SK-N-SH (cell line): ENCODE measurements around the gene TYW1. TPM values are rescaled to one million over a fixed set of nuclear protein-coding genes. Genes with fewer than 3 reads are reported as not detected.
"Not testable (repeated sequence)": the region's sequence is repeated elsewhere in the genome, so short reads cannot be mapped to it uniquely, and the experiment has no call there.

ENCODE experiments used
- CTCF ChIA-PET: fragments of 300-600, 350-600 bp; formaldehyde crosslinking; extraction: SDS; loops from one replicate; lab custom pipeline; 2021; lab: Yijun Ruan, JAX
- POLR2A ChIA-PET: fragments of 350-600 bp; sonication (Branson Sonifier 250); formaldehyde crosslinking; extraction: SDS; loops from one replicate; lab custom pipeline; 2020; ENCODE audit warnings: antibody characterized with exemption, inconsistent platforms; lab: Yijun Ruan, JAX
- DNase-seq: peaks from one replicate; pipeline ENCODE4 v3.0.0; 2012
- H2AFZ ChIP-seq: fragments of 200-600 bp; sonication (generic); 2 replicates; pipeline ENCODE4 v1.8.1; 2016; ENCODE audit warnings: antibody characterized with exemption, mild to moderate bottlenecking, low read depth
- H3F3A ChIP-seq: fragments of 200-600 bp; sonication (generic); replicated peaks from 2 replicates; pipeline ENCODE3; 2016; ENCODE audit warnings: antibody characterized with exemption, mild to moderate bottlenecking; ENCODE audit not compliant: insufficient read depth
- H3K27ac ChIP-seq, 2 experiments: fragments of 200-500 bp in 1 of 2; fragments of 200-600 bp in 1 of 2; sonication (Bioruptor generic) in 1 of 2; sonication (generic), shearing (Covaris generic) in 1 of 2; 2 replicates each; pipeline versions ENCODE4 v1.5.1 to v1.6.1; 2014 to 2016; ENCODE audit warnings: low read depth in 2 of 2, inconsistent platforms in 1 of 2, low read length in 1 of 2, mild to moderate bottlenecking in 1 of 2, mixed read lengths in 1 of 2
- H3K27me3 ChIP-seq: fragments of 200-600 bp; sonication (generic), shearing (Covaris generic); 2 replicates; pipeline ENCODE4 v1.6.1; 2016; ENCODE audit warnings: mixed run types; ENCODE audit not compliant: insufficient read depth
- H3K36me3 ChIP-seq, 2 experiments: fragments of 200-500 bp in 1 of 2; fragments of 200-600 bp in 1 of 2; sonication (Bioruptor generic) in 1 of 2; sonication (generic) in 1 of 2; replicated peaks in 1 of 2; 2 replicates each; pipeline versions ENCODE3 to v1.5.1; 2014 to 2016; ENCODE audit warnings: low read length in 1 of 2, mild to moderate bottlenecking in 1 of 2; ENCODE audit not compliant: insufficient read depth in 2 of 2, control insufficient read depth in 1 of 2
- H3K4me1 ChIP-seq, 2 experiments: fragments of 200-500 bp in 1 of 2; fragments of 200-600 bp in 1 of 2; sonication (Bioruptor generic) in 1 of 2; sonication (generic), shearing (Covaris generic) in 1 of 2; 2 replicates each; pipeline versions ENCODE4 v1.5.1 to v1.6.1; 2014 to 2016; ENCODE audit warnings: low read depth in 1 of 2, low read length in 1 of 2, mixed run types in 1 of 2; ENCODE audit not compliant: insufficient read depth in 2 of 2, control insufficient read depth in 1 of 2
- H3K4me2 ChIP-seq: fragments of 200-600 bp; sonication (generic), shearing (Covaris generic); 2 replicates; pipeline ENCODE4 v1.6.1; 2017; ENCODE audit warnings: mixed run types
- H3K4me3 ChIP-seq, 2 experiments: fragments of 200-500 bp in 1 of 2; fragments of 200-600 bp in 1 of 2; sonication (Bioruptor generic) in 1 of 2; sonication (generic), shearing (Covaris generic) in 1 of 2; 2 replicates each; pipeline versions ENCODE4 v1.5.1 to v1.8.1; 2014 to 2016; ENCODE audit warnings: low read depth in 2 of 2, inconsistent platforms in 1 of 2, low read length in 1 of 2, mild to moderate bottlenecking in 1 of 2, mixed read lengths in 1 of 2, moderate library complexity in 1 of 2
- H3K79me2 ChIP-seq: fragments of 200-600 bp; sonication (generic); 2 replicates; pipeline ENCODE4 v1.8.1; 2017; ENCODE audit warnings: mild to moderate bottlenecking; ENCODE audit not compliant: insufficient read depth
- H3K9ac ChIP-seq: fragments of 200-600 bp; sonication (generic); 2 replicates; pipeline ENCODE4 v1.6.1; 2017; ENCODE audit warnings: mixed run types
- H3K9me2 ChIP-seq: fragments of 200-600 bp; sonication (generic); 2 replicates; pipeline ENCODE4 v1.6.1; 2017; ENCODE audit warnings: mixed run types
- H3K9me3 ChIP-seq: fragments of 200-600 bp; sonication (generic); 2 replicates; pipeline ENCODE4 v1.6.1; 2017; ENCODE audit warnings: mixed run types, mild to moderate bottlenecking, moderate library complexity
- H4K20me1 ChIP-seq: fragments of 200-600 bp; sonication (generic); 2 replicates; pipeline ENCODE4 v1.6.1; 2017; ENCODE audit warnings: mild to moderate bottlenecking, mixed run types; ENCODE audit not compliant: insufficient read depth
- WGBS: methylation state at CpG from one replicate; pipeline ENCODE4 v1.1.6; 2017; ENCODE audit warnings: low lambda C conversion rate; 5-methylcytosine and 5-hydroxymethylcytosine counted together
- polyA plus RNA-seq, 3 experiments: library from polyadenylated mRNA; depleted of rRNA; stranded (reverse); fragments of >200 nt; gene quantifications; 2 replicates each; pipeline ENCODE4 v1.2.3, GENCODE V29; 2012

TYW1 gene
- polyA plus RNA-seq, 1 of the 3 experiments (the other 2 are of a cell fraction) = 15.0 TPM

DNA sequence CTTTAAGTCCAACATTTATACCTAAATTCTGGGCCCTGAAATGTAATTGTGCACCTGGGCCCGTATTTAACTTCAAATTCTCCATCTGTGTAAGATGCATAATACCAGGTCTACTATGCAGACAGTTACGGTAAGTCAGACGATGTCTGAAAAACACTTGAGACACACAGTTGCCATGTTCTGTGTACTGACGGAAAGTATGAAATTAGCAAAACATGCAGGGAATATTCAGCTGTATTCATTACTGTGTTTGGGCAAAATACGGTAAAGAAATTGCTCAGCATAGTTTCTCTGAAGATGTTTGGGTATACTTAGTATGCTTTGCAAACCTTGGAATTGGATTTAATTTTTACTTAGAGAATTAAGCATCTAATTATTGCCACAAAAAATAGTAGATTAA, 18.3 kb upstream of the TYW1 start:
- POLR2A ChIA-PET, H3K4me3 ChIP-seq, H3K9me2 ChIP-seq, H3K9me3 ChIP-seq, H4K20me1 ChIP-seq, H3K27me3 ChIP-seq, H2AFZ ChIP-seq, H3F3A ChIP-seq, H3K27ac ChIP-seq, H3K9ac ChIP-seq, DNase-seq, H3K4me2 ChIP-seq, H3K4me1 ChIP-seq, H3K36me3 ChIP-seq, H3K79me2 ChIP-seq: not testable (repeated sequence)
- CTCF ChIA-PET = interaction anchor here (1.2 kb wide), 1 partner anchor 9 kb away, joined by 3 read pairs; no protein-coding TSS in a partner anchor
- 70% methylated on average over 5 of the region's 5 CpGs for WGBS

DNA sequence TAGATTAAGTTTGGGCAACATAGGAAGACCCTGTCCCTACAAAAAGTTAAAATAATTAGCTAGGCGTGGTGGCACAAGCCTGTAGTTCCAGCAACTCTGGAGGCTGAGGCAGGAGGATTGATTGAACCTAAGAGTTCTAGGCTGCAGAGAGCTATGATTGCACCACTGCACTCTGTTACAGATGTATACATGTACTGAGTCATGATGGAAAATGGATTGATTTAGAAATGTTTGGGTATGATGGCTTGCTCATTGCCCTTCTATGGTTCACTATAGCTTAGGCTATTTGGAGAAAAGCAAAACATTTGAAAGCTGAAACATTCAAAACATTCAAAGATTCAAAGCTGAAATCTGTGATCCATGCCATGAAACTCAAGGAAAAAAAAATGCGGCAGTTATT, 17.6 kb upstream of the TYW1 start:
- DNase-seq, POLR2A ChIA-PET: not testable (repeated sequence)

DNA sequence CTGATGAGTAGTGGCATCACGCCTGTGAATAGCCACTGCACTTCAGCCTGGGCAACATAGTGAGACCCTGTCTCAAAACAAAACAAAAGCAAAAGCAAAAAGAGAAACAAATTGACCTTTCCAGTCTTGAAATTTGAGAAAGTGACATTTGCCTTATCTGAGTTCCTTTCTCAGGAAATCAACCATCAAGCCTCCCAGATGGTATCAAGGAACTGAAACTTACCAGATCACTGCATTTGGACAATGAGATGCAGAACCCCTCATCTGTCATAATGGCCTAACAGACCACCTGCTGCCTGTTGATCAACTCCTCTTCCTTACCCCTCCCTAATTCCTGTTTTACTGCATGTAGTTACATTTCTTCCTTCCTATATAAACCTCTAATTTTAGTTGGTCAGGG, 16.3 kb upstream of the TYW1 start:
- H3K36me3 ChIP-seq, H3K27me3 ChIP-seq, H3K27ac ChIP-seq, H4K20me1 ChIP-seq, CTCF ChIA-PET, H3K4me2 ChIP-seq, H3K9me3 ChIP-seq, H2AFZ ChIP-seq, H3K79me2 ChIP-seq, POLR2A ChIA-PET, H3K4me1 ChIP-seq, H3F3A ChIP-seq, H3K9me2 ChIP-seq, H3K9ac ChIP-seq, DNase-seq, H3K4me3 ChIP-seq: not testable (repeated sequence)
- 40% methylated on average over 1 of the region's 1 CpG for whole genome bisulfite sequencing

More for the DNA sequence above, 17.6 kb upstream of the TYW1 start:
- H4K20me1 ChIP-seq, H3K27ac ChIP-seq, H3K9me2 ChIP-seq, H3K9me3 ChIP-seq, H3K36me3 ChIP-seq, H2AFZ ChIP-seq, H3K4me1 ChIP-seq, H3F3A ChIP-seq, H3K4me3 ChIP-seq, CTCF ChIA-PET, H3K4me2 ChIP-seq, H3K9ac ChIP-seq, H3K79me2 ChIP-seq, H3K27me3 ChIP-seq: not testable (repeated sequence)
- WGBS = 82% methylated on average over 2 of the region's 2 CpGs

DNA sequence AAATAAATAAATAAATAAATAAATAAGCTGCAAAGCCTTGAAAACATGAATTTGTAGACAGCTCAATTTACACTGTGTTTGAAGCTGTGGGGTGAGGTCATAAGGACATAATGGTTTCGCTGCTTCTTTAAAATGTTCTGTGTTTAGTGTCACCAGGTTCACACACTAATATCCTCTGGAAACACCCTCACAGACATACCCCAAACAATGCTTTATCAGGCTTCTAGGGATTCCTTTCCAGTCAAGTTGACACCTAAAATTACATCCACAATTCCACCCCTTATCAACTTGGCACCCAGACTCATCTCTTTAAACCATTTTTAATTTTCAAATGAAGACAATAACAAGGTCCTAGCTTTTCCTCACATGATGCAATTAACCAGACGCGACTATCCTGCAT, 7.1 kb upstream of the TYW1 start:
- Histone ChIP-seq H3F3A (peaks cover 40% of the 10 kb centered on the region), H3K79me2 (peaks cover 30% of the 10 kb centered on the region), H3K36me3 (peaks cover 20 to 61% of the 10 kb centered on the region in 2 experiments)
- H4K20me1 ChIP-seq, H3K9ac ChIP-seq, H3K27me3 ChIP-seq, H3K4me1 ChIP-seq, H3K9me2 ChIP-seq, H3K9me3 ChIP-seq, H3K27ac ChIP-seq, H3K4me3 ChIP-seq, DNase-seq, CTCF ChIA-PET, H3K4me2 ChIP-seq, H2AFZ ChIP-seq, POLR2A ChIA-PET: not testable (repeated sequence)
- WGBS = 94% methylated on average over 1 of the region's 3 CpGs

DNA sequence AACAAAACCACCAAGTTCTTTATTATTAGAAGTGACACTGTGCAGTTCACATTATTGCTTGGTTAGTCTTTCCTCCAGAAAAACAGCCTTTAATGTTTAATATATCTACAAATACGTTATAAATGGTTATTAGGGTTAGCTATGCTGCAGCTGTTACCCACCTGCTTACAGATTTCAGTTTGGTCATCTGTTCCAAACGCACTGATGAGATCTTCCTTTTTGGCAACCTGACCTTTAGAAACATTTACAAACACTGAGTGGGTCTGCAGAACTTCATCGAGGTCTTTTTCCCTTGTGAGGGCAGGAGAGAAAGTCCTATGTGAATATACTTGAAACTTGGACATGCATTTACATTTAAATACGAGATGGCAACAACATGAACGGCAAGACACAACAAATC, 2.6 kb upstream of the TYW1 start:
- WGBS = 32% methylated on average over 5 of the region's 5 CpGs
- Histone ChIP-seq H3K27ac (peak overlapping the region in 1 of 2 experiments; percentile 96; a peak in 2 of 4 replicates), H2AFZ (peak overlapping the region; percentile 76; the same call in 1 of the 2 replicates), H3K4me2 (peak overlapping the region; percentile 89), H3K79me2 (peaks cover 49% of the 10 kb centered on the region), H3K36me3 (peaks cover 15 to 37% of the 10 kb centered on the region in 2 experiments), H3F3A (peaks cover 26% of the 10 kb centered on the region), H3K4me3 (peak overlapping the region; percentile 64 to 97), H3K9ac (peak overlapping the region; percentile 94)
- H3K9me3 ChIP-seq, DNase-seq, H3K27me3 ChIP-seq, CTCF ChIA-PET, H3K9me2 ChIP-seq, H3K4me1 ChIP-seq, POLR2A ChIA-PET, H4K20me1 ChIP-seq: not testable (repeated sequence)
